Measurements from ENCODE around the gene METRNL. TPM values are rescaled to one million over a fixed set of nuclear protein-coding genes. Genes with fewer than 3 reads are reported as not detected.

Gene METRNL
- total RNA-seq, 1 donor from 2014 or later = 50.8 TPM

- Histone ChIP-seq H3K27me3 (ENCODE audit: control insufficient read depth, insufficient read depth, low read length) (no peaks in the 10 kb centered on the region), H3K36me3 (ENCODE audit: control insufficient read depth, insufficient read depth, low read length) (no peaks in the 10 kb centered on the region), H3K4me3 (ENCODE audit: low read depth, low read length) (no peak overlapping the region)
- TF ChIP-seq, protein P1, sequence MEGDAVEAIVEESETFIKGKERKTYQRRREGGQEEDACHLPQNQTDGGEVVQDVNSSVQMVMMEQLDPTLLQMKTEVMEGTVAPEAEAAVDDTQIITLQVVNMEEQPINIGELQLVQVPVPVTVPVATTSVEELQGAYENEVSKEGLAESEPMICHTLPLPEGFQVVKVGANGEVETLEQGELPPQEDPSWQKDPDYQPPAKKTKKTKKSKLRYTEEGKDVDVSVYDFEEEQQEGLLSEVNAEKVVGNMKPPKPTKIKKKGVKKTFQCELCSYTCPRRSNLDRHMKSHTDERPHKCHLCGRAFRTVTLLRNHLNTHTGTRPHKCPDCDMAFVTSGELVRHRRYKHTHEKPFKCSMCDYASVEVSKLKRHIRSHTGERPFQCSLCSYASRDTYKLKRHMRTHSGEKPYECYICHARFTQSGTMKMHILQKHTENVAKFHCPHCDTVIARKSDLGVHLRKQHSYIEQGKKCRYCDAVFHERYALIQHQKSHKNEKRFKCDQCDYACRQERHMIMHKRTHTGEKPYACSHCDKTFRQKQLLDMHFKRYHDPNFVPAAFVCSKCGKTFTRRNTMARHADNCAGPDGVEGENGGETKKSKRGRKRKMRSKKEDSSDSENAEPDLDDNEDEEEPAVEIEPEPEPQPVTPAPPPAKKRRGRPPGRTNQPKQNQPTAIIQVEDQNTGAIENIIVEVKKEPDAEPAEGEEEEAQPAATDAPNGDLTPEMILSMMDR (IDR thresholded peaks at IDR 0.05; ENCODE audit: insufficient read depth, low read length, severe bottlenecking) = no peak
- FAIRE-seq (no peak), DNase-seq (ENCODE audit: low read depth) (no peak)
Measured at GRCh38 chr17:83127431-83128160, 48.2 kb downstream of the METRNL start.

GRCh38 chr17:83128306-83129240 lies 49.2 kb downstream of the METRNL start:
- no peaks in the 10 kb centered on the region for H3K36me3 ChIP-seq (ENCODE audit: control insufficient read depth, insufficient read depth, low read length)
- no peak for DNase-seq (ENCODE audit: low read depth)
- no peak for FAIRE-seq
- TF ChIP-seq, protein P1 (IDR thresholded peaks at IDR 0.05; ENCODE audit: insufficient read depth, low read length, severe bottlenecking) = no peak
- H3K27me3 ChIP-seq (ENCODE audit: control insufficient read depth, insufficient read depth, low read length) = no peaks in the 10 kb centered on the region
- no peak overlapping the region for H3K4me3 ChIP-seq (ENCODE audit: low read depth, low read length)

- TF ChIP-seq, protein P1 (IDR thresholded peaks at IDR 0.05; ENCODE audit: insufficient read depth, low read length, severe bottlenecking) = no peak
- FAIRE-seq (no peak), DNase-seq (ENCODE audit: low read depth) (no peak)
- no peak overlapping the region for H3K4me3 ChIP-seq (ENCODE audit: low read depth, low read length)
- H3K36me3 ChIP-seq (ENCODE audit: control insufficient read depth, insufficient read depth, low read length) = no peaks in the 10 kb centered on the region
- no peaks in the 10 kb centered on the region for H3K27me3 ChIP-seq (ENCODE audit: control insufficient read depth, insufficient read depth, low read length)
Measured at GRCh38 chr17:83129676-83130075, 50.3 kb downstream of the METRNL start.

- peak; percentile 28 for FAIRE-seq
- Histone ChIP-seq H3K4me3 (ENCODE audit: low read depth, low read length) (no peak overlapping the region), H3K27me3 (ENCODE audit: control insufficient read depth, insufficient read depth, low read length) (no peaks in the 10 kb centered on the region), H3K36me3 (ENCODE audit: control insufficient read depth, insufficient read depth, low read length) (no peaks in the 10 kb centered on the region)
- DNase-seq (ENCODE audit: low read depth) = no peak
- TF ChIP-seq, protein P1 (IDR thresholded peaks at IDR 0.05; ENCODE audit: insufficient read depth, low read length, severe bottlenecking) = no peak
Measured at GRCh38 chr17:83131401-83132011, 52.1 kb downstream of the METRNL start.

GRCh38 chr17:83132251-83133081 lies 53.1 kb downstream of the METRNL start:
- no peak for FAIRE-seq
- no peaks in the 10 kb centered on the region for H3K36me3 ChIP-seq (ENCODE audit: control insufficient read depth, insufficient read depth, low read length)
- TF ChIP-seq, protein P1 (IDR thresholded peaks at IDR 0.05; ENCODE audit: insufficient read depth, low read length, severe bottlenecking) = no peak
- no peaks in the 10 kb centered on the region for H3K27me3 ChIP-seq (ENCODE audit: control insufficient read depth, insufficient read depth, low read length)
- no peak overlapping the region for H3K4me3 ChIP-seq (ENCODE audit: low read depth, low read length)
- DNase-seq (ENCODE audit: low read depth) = no peak
